Measurements from ENCODE around the gene MYOG. TPM values are rescaled to one million over a fixed set of nuclear protein-coding genes. Genes with fewer than 3 reads are reported as not detected.

The MYOG gene
- total and polyA plus RNA-seq, 10 of the 15 experiments (the other 5 are each of a cell fraction or from before 2014, with no cell fraction given) = not detected

GRCh38 chr1:203098445-203098844 lies 12.6 kb upstream of the MYOG start:
- in situ Hi-C loops (cut with MboI) (no loop called here), intact Hi-C loops (cut with micrococcal nuclease; ENCODE audit: unreplicated experiment) (no loop called here)
- POLR2A ChIA-PET = interaction anchor here (0.6 kb wide), 1 partner anchor 25 kb away, joined by 5 read pairs; no protein-coding TSS in a partner anchor
- no peak overlapping the region for H3K27ac ChIP-seq (ENCODE audit: control insufficient read depth, insufficient read depth)
- WGBS (ENCODE audit: insufficient coverage, insufficient replicate concordance, low lambda C conversion rate, missing lambda C conversion rate) = 56% methylated on average over 1 of the region's 1 CpG
- RAD21 ChIA-PET (ENCODE audit: unreplicated experiment) = no interaction called here
- CTCF ChIA-PET = interaction anchor here (1.5 to 3.1 kb wide), 3 partner anchors 15 to 169 kb away, joined by 4 to 9 read pairs (median 4); no protein-coding TSS in a partner anchor
- H3K9me3 ChIP-seq (replicated peaks; ENCODE audit: control insufficient read depth, insufficient read depth, low read length) = peaks cover 2% of the 10 kb centered on the region; the same call in 1 of the 3 replicates
- no peak overlapping the region for H2AFZ ChIP-seq (ENCODE audit: control insufficient read depth, low read depth, low read length)
- TF ChIP-seq FOXK2 (IDR thresholded peaks at IDR 0.05) = no peak
- no peak for TF ChIP-seq RFX5 (IDR thresholded peaks at IDR 0.05; ENCODE audit: low read depth, low read length)
- no peak for TF ChIP-seq CUX1 (IDR thresholded peaks at IDR 0.05; ENCODE audit: insufficient replicate concordance, low read depth, low read length)
- no peak for TF ChIP-seq BHLHE40 (IDR thresholded peaks at IDR 0.05; ENCODE audit: borderline replicate concordance in 1 of 2, low read depth in 2 of 2, low read length in 1 of 2)
- TF ChIP-seq SMARCA5 (IDR thresholded peaks at IDR 0.05) = no peak
- no peak for TF ChIP-seq SRF (IDR thresholded peaks at IDR 0.05; ENCODE audit: low read depth in 2 of 2, low read length in 2 of 2)
- no peak for TF ChIP-seq ELK1 (IDR thresholded peaks at IDR 0.05; ENCODE audit: low read depth, low read length)
- TF ChIP-seq ETV6 (conservative IDR thresholded peaks at IDR 0.05 in 1 of 2, IDR thresholded peaks at IDR 0.05 in 1 of 2; ENCODE audit: borderline replicate concordance in 1 of 2, low read depth in 1 of 2) = no peak
- no peak for TF ChIP-seq POLR2A (IDR thresholded peaks at IDR 0.05; ENCODE audit: low read depth, low read length)
- TF ChIP-seq BCL11A (IDR thresholded peaks at IDR 0.05; ENCODE audit: low read depth, low read length) = no peak
- TF ChIP-seq MAX (IDR thresholded peaks at IDR 0.05; ENCODE audit: low read depth, low read length) = no peak
- no peak for TF ChIP-seq SMC3 (IDR thresholded peaks at IDR 0.05; ENCODE audit: borderline replicate concordance, low read length)
- no peak for TF ChIP-seq SIN3A (IDR thresholded peaks at IDR 0.05; ENCODE audit: low read depth, low read length)
- H3K79me2 ChIP-seq (ENCODE audit: control insufficient read depth, insufficient read depth, low read length) = no peaks in the 10 kb centered on the region
- no TSS peak for BruUV-seq (replicated peaks)
- H3K36me3 ChIP-seq (ENCODE audit: control insufficient read depth in 2 of 2, insufficient read depth in 2 of 2, low read length in 1 of 2) = no peaks in the 10 kb centered on the region
- DNase-seq (ENCODE audit: low read depth, low spot score) (no peak), ATAC-seq (no peak), FAIRE-seq (no peak)
- no peaks in the 10 kb centered on the region; a peak in 1 of 4 replicates for H3K27me3 ChIP-seq (replicated peaks in 1 of 2; ENCODE audit: control insufficient read depth in 2 of 2, insufficient read depth in 2 of 2, low read length in 1 of 2)
- no peaks in the 10 kb centered on the region for H4K20me1 ChIP-seq (ENCODE audit: control insufficient read depth, insufficient read depth)
- H3K9ac ChIP-seq (ENCODE audit: control insufficient read depth, insufficient read depth, low read length) = no peak overlapping the region
- no peaks in the 10 kb centered on the region for H3K4me1 ChIP-seq (ENCODE audit: control insufficient read depth, insufficient read depth, low read length)
- H3K4me2 ChIP-seq (ENCODE audit: control insufficient read depth, insufficient read depth) = no peak overlapping the region
- SMC1A ChIA-PET (ENCODE audit: uncharacterized antibody, unreplicated experiment) = no interaction called here
- H3K4me3 ChIP-seq = no peak overlapping the region
